HG02885 (cell line): ENCODE data around the gene KPTN.

Experiments
- ATAC-seq: cut with Tn5 transposase; IDR thresholded peaks from one replicate; pipeline ENCODE4 v1.9.1; 2021; ENCODE audit warnings: mild to moderate bottlenecking; ENCODE audit not compliant: unreplicated experiment, poor library complexity

KPTN gene

DNA sequence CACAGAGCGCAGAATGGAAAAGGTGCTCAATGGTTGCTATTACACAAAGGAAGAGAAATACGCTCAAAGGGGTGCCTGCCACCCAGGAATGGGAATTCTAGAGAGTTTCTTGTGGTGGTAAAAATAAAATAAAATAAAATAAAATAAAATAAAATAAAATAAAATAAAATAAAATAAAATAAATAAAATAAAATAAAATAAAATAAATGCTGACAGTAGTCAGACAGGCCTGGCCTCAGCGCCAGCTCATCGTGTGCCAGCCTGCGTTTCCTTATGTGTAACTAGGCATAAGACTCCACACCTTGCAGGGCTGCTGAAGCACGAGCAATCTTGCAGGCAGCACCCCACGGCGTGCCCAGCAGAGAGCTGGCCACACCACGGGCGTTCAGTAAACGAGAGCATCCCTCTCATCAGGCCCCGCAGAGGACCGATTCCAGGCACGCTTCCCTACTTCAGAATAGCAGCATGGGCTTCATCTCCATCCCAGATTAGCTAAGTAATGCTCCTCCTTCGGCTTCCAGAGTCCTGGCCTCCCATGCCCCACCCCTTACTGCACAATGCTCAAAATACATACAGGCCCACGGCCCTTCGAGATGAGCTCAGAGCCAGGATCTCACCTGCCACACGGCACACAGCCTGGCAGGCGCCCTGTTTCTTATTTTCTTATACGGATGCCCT lies 25.3 kb upstream of the KPTN start:
- ATAC-seq: no peak

DNA sequence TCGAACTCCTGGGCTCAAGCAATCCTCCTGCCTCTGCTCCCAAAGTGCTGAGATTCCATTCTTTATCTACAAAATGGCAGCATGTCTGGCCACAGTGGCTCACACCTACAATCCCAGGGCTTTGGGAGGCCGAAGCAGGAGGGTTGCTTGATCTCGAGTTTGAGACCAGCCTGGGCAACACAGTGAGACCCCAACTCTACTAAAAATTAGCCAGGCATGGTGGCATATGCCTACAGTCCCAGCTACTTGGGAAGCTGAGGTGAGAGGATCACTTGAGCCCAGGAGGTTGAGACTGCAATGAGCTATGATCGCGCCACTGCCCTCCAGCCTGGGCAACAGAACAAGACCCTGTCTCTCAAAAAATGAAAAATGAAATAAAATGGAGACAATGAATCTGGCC lies 24.7 kb upstream of the KPTN start:
- no peak for ATAC-seq

- ATAC-seq: no peak
These were observed 24.0 kb upstream of the KPTN start for GRCh38 chr19:47507924-47508553.

DNA sequence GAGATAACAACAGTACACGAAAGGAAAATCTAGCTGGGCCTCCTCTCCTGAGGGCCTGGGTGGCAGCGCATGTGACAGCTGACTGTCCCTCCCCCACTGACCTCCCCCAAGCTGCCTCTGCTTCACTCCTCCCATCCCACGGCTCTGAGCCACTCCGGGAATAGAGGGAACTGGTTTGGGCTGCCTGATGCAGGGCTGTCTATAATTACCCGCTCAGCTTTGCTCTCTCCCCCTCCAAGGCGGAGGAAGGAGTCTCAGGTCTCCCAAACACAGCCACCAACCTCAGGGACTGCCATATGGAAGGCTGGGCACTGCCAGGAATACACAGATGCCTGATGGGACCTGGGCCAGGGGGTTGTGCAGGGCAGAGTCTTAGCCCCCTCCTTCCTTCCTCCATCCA lies 23.0 kb upstream of the KPTN start:
- no peak for ATAC-seq

DNA sequence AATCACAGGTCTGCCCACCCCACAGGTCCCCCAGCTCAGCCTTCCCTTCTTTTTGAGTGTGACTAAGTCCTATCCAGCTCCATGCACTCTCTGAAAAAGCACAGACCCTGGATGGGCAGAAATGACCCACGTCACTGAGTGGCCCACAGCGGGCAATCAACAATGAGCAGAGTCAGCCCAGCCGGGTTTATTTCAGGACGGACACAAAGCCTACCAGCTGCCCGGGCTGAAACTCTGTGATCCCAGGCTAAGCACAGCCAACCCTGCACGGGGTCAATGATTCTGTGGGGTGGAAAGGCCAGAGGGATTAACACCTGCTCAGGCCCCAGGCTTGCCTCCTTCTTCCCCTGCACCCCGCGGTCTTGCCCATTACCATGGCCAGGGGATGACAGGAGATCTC lies 22.4 kb upstream of the KPTN start:
- ATAC-seq: no peak

GRCh38 chr19:47505506-47505905 lies 21.5 kb upstream of the KPTN start:
- ATAC-seq: no peak

GRCh38 chr19:47503826-47504150 lies 19.8 kb upstream of the KPTN start:
- ATAC-seq: no peak

DNA sequence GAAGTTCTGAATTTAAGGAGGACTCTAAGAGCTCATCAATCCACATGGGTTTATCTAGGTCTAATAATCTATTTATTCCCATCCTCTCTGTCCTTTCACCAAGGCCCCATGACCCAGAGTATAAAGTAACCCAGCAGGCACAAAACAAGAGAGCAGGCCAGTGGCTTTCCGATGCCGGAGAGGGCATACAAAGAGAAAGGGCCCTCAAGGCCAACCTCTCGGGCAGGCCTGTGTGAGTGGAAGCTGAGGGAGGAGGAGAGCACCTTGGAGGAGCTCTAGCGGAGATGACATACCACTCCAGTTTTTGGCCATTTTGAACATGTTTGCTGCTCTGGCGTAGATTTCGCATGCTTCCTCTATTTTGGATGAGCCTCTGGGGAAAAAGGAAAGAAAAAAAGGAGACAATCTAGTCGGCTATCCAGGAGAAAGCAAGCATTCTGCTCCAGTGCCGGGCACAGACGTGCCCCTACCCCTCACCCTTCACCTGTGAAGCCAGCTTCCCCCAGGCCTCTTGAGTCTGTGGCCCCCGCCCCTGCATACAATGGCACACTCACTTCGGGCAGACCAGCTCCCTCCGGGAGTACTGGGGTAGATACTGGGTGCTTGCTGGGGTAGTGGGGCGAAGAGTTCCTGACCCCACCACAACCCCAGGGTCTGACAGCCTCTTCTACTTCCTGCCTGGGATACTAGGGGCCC lies 19.3 kb upstream of the KPTN start:
- no peak for ATAC-seq

DNA sequence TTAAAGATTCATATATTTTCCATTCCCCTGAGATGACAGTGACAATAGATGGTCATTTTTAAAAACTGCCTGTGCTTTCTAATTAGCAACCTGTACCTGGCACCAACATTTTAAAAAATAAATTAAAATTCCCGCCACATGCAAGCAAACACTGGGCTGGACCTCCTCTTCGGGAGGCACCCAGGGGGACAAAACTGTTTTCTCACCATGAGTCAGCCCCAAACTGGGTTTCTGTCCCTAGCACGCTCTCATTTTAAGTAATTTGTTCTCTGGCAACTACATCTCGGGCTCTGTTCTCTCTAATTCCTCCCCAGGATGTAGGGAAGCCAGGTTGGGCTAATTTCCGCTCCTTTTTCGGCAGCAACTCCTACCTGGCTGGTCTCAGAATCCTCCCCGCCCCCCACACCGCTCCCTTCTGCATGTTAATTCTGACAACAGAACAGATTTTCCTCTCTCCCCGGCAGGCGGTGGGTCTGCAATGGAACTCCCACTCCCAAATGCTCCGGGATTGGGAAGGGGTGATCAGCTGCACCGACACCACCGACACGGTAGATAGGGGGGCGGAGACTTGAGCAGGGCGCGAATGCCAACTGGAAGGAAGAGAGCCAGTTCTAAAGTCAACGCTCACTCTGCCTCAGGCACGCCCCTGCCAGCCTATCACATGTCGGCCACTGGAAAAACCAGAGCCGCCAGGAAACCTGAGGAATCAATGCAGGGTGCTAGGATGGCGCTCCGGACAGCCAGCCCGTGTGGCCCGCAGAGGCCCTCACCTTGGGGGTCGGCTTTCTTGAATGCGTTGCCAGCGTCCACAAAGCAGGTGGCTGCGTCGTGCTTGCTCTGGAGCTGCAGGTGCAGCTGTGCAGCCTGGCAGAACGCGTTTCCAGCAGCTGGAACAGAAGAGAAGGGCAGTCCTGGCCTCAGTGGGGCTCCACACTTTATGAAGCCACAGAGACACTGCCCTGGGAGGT lies 16.1 kb upstream of the KPTN start:
- no peak for ATAC-seq

DNA sequence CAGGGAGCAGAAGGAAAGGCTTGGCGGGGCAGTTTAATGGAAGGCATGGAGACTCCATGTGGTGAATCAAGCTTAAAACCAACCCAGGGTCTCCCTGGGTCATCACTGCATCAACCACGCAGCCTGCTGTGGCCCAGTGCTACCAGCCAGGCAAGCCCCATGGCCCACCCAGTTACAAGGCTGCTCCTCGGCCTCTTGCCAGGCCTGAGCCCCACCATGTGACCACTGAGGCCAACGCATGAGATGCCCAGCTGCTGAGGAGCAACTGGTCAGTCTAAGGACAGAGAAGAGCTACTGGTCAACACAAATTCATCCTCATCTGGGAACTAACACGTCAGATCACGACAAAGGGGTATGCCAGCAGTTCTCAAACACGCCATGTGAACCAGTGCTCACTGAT lies 15.4 kb upstream of the KPTN start:
- no peak for ATAC-seq

DNA sequence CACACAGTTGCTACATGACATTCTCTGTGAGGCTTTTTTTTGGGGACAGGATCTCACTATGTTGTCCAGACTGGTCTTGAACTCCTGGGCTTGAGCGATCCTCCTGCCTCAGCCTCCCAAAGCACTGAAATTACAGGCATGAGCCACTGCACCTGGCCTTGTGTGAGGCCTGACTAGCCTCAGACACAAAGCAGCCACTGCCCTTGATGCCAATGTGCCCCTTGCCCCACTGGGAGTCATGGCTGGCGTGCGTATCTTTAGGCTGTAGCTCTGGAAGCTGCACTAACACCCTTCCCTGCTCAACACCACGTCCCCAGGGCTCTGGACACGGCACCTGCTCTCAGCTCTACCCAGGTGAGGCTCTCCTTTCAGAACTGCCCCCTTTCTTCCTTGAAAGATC lies 14.5 kb upstream of the KPTN start:
- no peak for ATAC-seq

GRCh38 chr19:47497821-47498520 lies 14.0 kb upstream of the KPTN start:
- no peak for ATAC-seq

GRCh38 chr19:47497050-47497766 lies 13.2 kb upstream of the KPTN start:
- ATAC-seq: no peak

DNA sequence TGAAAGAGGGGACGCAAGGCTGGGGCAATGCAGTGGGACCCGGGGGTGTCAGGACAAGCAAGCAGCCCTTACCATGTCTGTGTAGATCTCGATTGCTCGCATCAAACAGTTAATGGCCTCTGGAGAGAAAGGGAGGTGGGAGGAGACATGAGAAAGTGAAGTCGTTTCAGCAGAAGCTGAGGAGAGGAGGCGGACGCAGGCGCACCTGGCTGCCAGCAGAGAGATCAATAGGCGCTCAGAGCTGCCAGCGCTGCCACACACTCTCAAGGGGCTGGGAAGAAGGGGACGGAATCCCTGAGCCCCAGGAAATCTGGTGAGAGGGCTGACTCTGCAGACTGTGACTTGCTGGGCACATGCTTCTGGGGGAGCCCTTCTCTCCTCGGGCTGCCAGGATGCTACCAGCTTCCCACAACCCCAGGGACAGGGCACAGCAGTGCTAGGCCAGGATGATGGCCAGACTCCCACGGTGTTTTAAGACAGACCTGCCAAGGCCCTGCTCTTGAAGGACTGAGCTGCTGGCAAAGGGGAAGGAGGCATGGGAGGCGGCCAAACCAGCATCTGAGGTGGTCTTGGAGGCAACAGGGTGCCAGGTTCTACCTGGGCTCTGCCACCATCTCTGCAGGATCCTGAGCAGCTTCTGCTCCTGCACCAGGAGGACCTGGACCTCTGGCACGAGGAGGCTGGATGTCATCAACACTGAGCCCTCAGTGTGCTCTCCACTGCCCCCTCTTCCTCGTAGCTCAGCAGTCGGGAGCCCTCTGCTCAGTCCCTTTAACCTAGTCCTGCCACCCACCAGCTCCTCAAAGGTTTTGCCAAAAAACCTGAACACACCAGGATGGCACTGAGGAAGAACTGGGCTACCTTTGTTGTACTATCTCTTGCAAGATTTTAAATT lies 11.7 kb upstream of the KPTN start:
- no peak for ATAC-seq

- no peak for ATAC-seq
These were observed 10.7 kb upstream of the KPTN start for GRCh38 chr19:47494729-47495128.

DNA sequence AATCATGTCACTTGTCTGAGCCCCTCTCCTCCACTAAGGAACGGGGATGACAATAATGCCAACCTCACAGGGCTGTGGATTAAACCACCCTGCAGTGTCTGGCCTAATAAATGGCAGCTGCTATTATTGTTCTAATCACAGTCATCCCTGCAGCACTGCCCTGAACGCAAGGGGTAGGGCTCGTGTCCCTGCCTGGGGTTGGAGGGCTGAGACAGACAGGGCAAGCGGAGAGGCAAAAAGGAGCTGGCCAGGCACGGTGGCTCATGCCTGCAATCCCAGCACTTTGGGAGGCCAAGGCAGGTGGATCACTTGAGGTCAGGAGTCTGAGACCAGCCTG lies 10.2 kb upstream of the KPTN start:
- no peak for ATAC-seq

DNA sequence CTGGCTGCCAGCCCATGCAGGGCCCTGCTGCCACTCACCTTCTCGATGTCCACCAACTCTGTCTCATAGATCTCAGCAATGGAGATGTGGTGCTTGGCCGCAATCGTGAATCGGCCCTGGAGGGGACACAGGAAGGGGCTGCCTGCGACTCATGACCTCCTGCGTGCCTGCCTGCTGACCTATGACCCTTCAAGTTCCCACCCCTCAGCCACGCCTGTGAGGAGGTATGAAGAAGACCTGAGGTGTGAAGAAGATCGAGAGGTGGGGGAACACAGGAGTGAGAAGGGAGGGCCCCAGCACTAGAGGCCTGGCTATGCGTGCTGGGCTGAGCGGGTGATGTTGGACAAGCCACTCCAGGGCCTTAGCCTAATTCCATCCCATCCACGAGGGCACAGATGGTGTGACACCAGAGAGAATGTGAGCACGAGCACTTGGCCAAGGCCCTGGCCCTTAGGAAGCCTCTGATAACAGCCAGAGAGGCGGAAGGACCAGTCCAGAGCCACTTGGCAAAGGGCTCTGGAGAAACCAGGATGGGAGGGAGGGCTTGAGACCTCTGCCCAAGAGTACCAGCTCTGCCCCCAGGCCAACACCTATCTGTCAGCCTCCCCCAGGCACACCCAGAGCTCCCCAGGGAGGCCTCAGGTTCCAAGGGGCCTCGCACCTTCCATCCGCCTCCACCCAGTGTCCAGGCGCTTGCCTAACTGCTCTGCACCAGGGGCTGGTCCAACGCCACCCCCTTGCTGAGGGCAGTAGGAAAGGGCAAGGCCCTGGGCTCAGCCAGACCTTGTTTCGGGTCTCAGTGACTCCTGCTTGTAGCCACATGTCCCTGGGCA lies 9.6 kb upstream of the KPTN start:
- ATAC-seq: no peak
